IMR-90 (cell line): Measurements from ENCODE around the gene TEX101. TPM values are rescaled to one million over a fixed set of nuclear protein-coding genes. Genes with fewer than 3 reads are reported as not detected.

ENCODE experiments used
- ATAC-seq: fragments of 200-7000 bp; cut with Tn5 transposase; 2 replicates; pipeline ENCODE4 v1.9.1; 2020; ENCODE audit warnings: low read depth, mild to moderate bottlenecking, moderate library complexity
- BruUV-seq: library from RNA; stranded (reverse); fragments of 400-500 nt; replicated peaks from 2 replicates; lab custom pipeline; 2021; lab: Mats Ljungman, UMichigan
- CTCF ChIA-PET: fragments of 300-600 bp; formaldehyde crosslinking; extraction: SDS; loops from one replicate; lab custom pipeline; 2021; ENCODE audit warnings: antibody characterized with exemption; lab: Yijun Ruan, JAX
- POLR2A ChIA-PET: fragments of 300-600 bp; sonication (Branson Sonifier 250); formaldehyde crosslinking; loops from one replicate; lab custom pipeline; 2022; ENCODE audit warnings: antibody characterized with exemption; ENCODE audit not compliant: unreplicated experiment; lab: Charles Lee
- DNase-seq: peaks from one replicate; pipeline ENCODE4 v3.0.0; 2013
- H2AFZ ChIP-seq: replicated peaks from 2 replicates; pipeline ENCODE3; 2013; ENCODE audit warnings: low read length, mild to moderate bottlenecking; ENCODE audit not compliant: poor library complexity
- H2AK5ac ChIP-seq: 2 replicates; pipeline ENCODE4 v1.6.1; 2013; ENCODE audit warnings: low read depth, low read length, inconsistent platforms
- H2AK9ac ChIP-seq: replicated peaks from 2 replicates; pipeline ENCODE3; 2013; ENCODE audit warnings: mild to moderate bottlenecking, low read depth, low read length, moderate library complexity; ENCODE audit not compliant: poor library complexity
- H2BK120ac ChIP-seq: 2 replicates; pipeline ENCODE4 v1.6.1; 2013; ENCODE audit warnings: low read depth, low read length, inconsistent platforms
- H2BK15ac ChIP-seq: 3 replicates; pipeline ENCODE4 v1.6.1; 2013; ENCODE audit warnings: low read depth, low read length, inconsistent platforms
- H2BK20ac ChIP-seq: 2 replicates; pipeline ENCODE4 v1.6.1; 2013; ENCODE audit warnings: low read depth, mild to moderate bottlenecking, inconsistent platforms, low read length, moderate library complexity
- H2BK5ac ChIP-seq: 2 replicates; pipeline ENCODE4 v1.6.1; 2013; ENCODE audit warnings: mild to moderate bottlenecking, low read depth, low read length, inconsistent platforms; ENCODE audit not compliant: poor library complexity, severe bottlenecking
- H3K14ac ChIP-seq: replicated peaks from 2 replicates; pipeline ENCODE4 v1.6.1; 2013; ENCODE audit warnings: low read depth, low read length, inconsistent platforms
- H3K18ac ChIP-seq: 2 replicates; pipeline ENCODE4 v1.6.1; 2013; ENCODE audit warnings: low read depth, low read length, control low read depth
- H3K23ac ChIP-seq: 2 replicates; pipeline ENCODE4 v1.6.1; 2013; ENCODE audit warnings: low read depth, low read length, inconsistent platforms
- H3K27ac ChIP-seq: 2 replicates; pipeline ENCODE4 v1.5.1; 2013; ENCODE audit warnings: mild to moderate bottlenecking, control low read depth, low read length; ENCODE audit not compliant: insufficient read depth
- H3K27me3 ChIP-seq: 2 replicates; pipeline ENCODE4 v1.6.1; 2013; ENCODE audit warnings: low read length; ENCODE audit not compliant: control insufficient read depth, insufficient read depth
- H3K36me3 ChIP-seq: 2 replicates; pipeline ENCODE4 v1.6.1; 2013; ENCODE audit warnings: low read length, mixed read lengths; ENCODE audit not compliant: control insufficient read depth, insufficient read depth
- H3K4ac ChIP-seq: 2 replicates; pipeline ENCODE4 v1.6.1; 2013; ENCODE audit warnings: low read depth, low read length, inconsistent platforms
- H3K4me1 ChIP-seq: 2 replicates; pipeline ENCODE4 v1.6.1; 2013; ENCODE audit warnings: low read length, mixed read lengths; ENCODE audit not compliant: control insufficient read depth, insufficient read depth
- H3K4me2 ChIP-seq: 2 replicates; pipeline ENCODE4 v1.6.1; 2013; ENCODE audit warnings: low read depth, mild to moderate bottlenecking, control low read depth, low read length, moderate library complexity
- H3K4me3 ChIP-seq: 2 replicates; pipeline ENCODE4 v1.5.1; 2013; ENCODE audit warnings: low read depth, mild to moderate bottlenecking, control low read depth, low read length, moderate library complexity; ENCODE audit not compliant: insufficient read depth
- H3K56ac ChIP-seq: 2 replicates; pipeline ENCODE4 v1.6.1; 2013; ENCODE audit warnings: low read length, inconsistent platforms; ENCODE audit not compliant: insufficient read depth; ENCODE audit errors: extremely low read depth
- H3K79me1 ChIP-seq, 2 experiments: 2 replicates each; pipeline ENCODE4 v1.6.1; 2013; ENCODE audit warnings: low read length in 2 of 2, inconsistent platforms in 1 of 2, low read depth in 1 of 2
- H3K9ac ChIP-seq: 2 replicates; pipeline ENCODE4 v1.6.1; 2013; ENCODE audit warnings: low read depth, low read length, control low read depth
- H3K9me1 ChIP-seq: 2 replicates; pipeline ENCODE4 v1.6.1; 2013; ENCODE audit warnings: low read length, inconsistent platforms; ENCODE audit not compliant: insufficient read depth
- H3K9me3 ChIP-seq: 2 replicates; pipeline ENCODE4 v1.6.1; 2013; ENCODE audit warnings: low read length; ENCODE audit not compliant: control insufficient read depth, insufficient read depth
- H4K20me1 ChIP-seq: 2 replicates; pipeline ENCODE4 v1.6.1; 2013; ENCODE audit warnings: low read length, inconsistent platforms; ENCODE audit not compliant: insufficient read depth
- H4K5ac ChIP-seq: 2 replicates; pipeline ENCODE4 v1.6.1; 2013; ENCODE audit warnings: mild to moderate bottlenecking, low read depth, low read length, control low read depth
- H4K8ac ChIP-seq, 2 experiments: 2 replicates each; pipeline ENCODE4 v1.6.1; 2013; ENCODE audit warnings: low read depth in 2 of 2, low read length in 2 of 2, control low read depth in 1 of 2, inconsistent platforms in 1 of 2
- H4K91ac ChIP-seq: 2 replicates; pipeline ENCODE4 v1.6.1; 2013; ENCODE audit warnings: low read depth, low read length, inconsistent platforms; ENCODE audit not compliant: insufficient read depth
- BHLHE40 ChIP-seq: fragments of 150-350 bp; IDR thresholded peaks from 2 replicates; pipeline ENCODE4 v1.6.1; 2016; ENCODE audit warnings: mild to moderate bottlenecking, low read depth, low read length
- CEBPB ChIP-seq: IDR thresholded peaks from 2 replicates; pipeline ENCODE4 v1.6.1; 2012; ENCODE audit warnings: low read depth, low read length, improper control_type of control experiment
- CHD1 ChIP-seq: IDR thresholded peaks from 2 replicates; pipeline ENCODE4 v1.6.1; 2012; ENCODE audit warnings: low read depth, low read length, improper control_type of control experiment
- CTCF ChIP-seq: conservative IDR thresholded peaks from 2 replicates; pipeline ENCODE4 v1.5.1; 2012; ENCODE audit warnings: mild to moderate bottlenecking, low read depth, low read length, improper control_type of control experiment
- ELK1 ChIP-seq: fragments of 150-350 bp; IDR thresholded peaks from 2 replicates; pipeline ENCODE4 v1.6.1; 2016; ENCODE audit warnings: low read depth, mild to moderate bottlenecking, low read length, moderate library complexity, borderline replicate concordance
- FOS ChIP-seq: fragments of 150-350 bp; IDR thresholded peaks from 2 replicates; pipeline ENCODE4 v1.6.1; 2016; ENCODE audit warnings: low read depth, low read length
- MAZ ChIP-seq: IDR thresholded peaks from 2 replicates; pipeline ENCODE4 v1.6.1; 2012; ENCODE audit warnings: low read depth, mild to moderate bottlenecking, low read length, improper control_type of control experiment, moderate library complexity, borderline replicate concordance
- MXI1 ChIP-seq: IDR thresholded peaks from 2 replicates; pipeline ENCODE4 v1.6.1; 2012; ENCODE audit warnings: low read depth, mild to moderate bottlenecking, low read length, moderate library complexity, borderline replicate concordance
- NFE2L2 ChIP-seq: fragments of 150-350 bp; IDR thresholded peaks from 2 replicates; pipeline ENCODE4 v1.6.1; 2016; ENCODE audit warnings: low read depth, mild to moderate bottlenecking, low read length
- POLR2A ChIP-seq: IDR thresholded peaks from 2 replicates; pipeline ENCODE4 v1.6.1; 2012; ENCODE audit warnings: mild to moderate bottlenecking, low read depth, low read length
- RAD21 ChIP-seq: IDR thresholded peaks from 2 replicates; pipeline ENCODE4 v1.6.1; 2012; ENCODE audit warnings: low read length, improper control_type of control experiment
- RFX5 ChIP-seq: IDR thresholded peaks from 2 replicates; pipeline ENCODE4 v1.8.0; 2012; ENCODE audit warnings: low read depth, mild to moderate bottlenecking, low read length, moderate library complexity
- SMC3 ChIP-seq: fragments of 150-350 bp; IDR thresholded peaks from 2 replicates; pipeline ENCODE4 v1.6.1; 2016; ENCODE audit warnings: low read depth, mild to moderate bottlenecking, antibody characterized with exemption, low read length, moderate library complexity
- USF2 ChIP-seq: fragments of 150-350 bp; IDR thresholded peaks from 2 replicates; pipeline ENCODE4 v1.6.1; 2017; ENCODE audit warnings: mild to moderate bottlenecking, antibody characterized with exemption, low read length, low read depth
- WGBS, 2 experiments: methylation state at CpG; one replicate each; pipeline versions ENCODE4 v1.1.5 to v1.1.7; 2013; ENCODE audit warnings: missing lambda C conversion rate in 2 of 2; ENCODE audit not compliant: insufficient read length in 1 of 2; ENCODE audit errors: extremely low coverage in 2 of 2; 5-methylcytosine and 5-hydroxymethylcytosine counted together
- dilution Hi-C: fragments of 300-500 bp; cut with HindIII; formaldehyde crosslinking; loops from one replicate; pipeline ENCODE4 v1.14.3; 2018; ENCODE audit warnings: low sequenced_read_pairs; ENCODE audit not compliant: unreplicated experiment
- in situ Hi-C: fragments of 300-500 bp; cut with MboI; formaldehyde crosslinking; loops from 3 replicates; pipeline ENCODE4 v1.14.3; 2019; ENCODE audit warnings: low sequenced_read_pairs, inconsistent platforms, mixed read lengths
- intact Hi-C: fragments of 100-400 bp; cut with micrococcal nuclease; formaldehyde crosslinking; loops from 2 replicates; pipeline ENCODE4 v1.10.0; 2022
- polyA plus RNA-seq, 3 experiments: library from polyadenylated mRNA; depleted of rRNA; stranded (reverse); fragments of >200 nt; gene quantifications; 2 replicates each; pipeline ENCODE4 v1.2.3, GENCODE V29; 2012; ENCODE audit warnings: low replicate concordance in 1 of 3
- total RNA-seq: library from RNA; depleted of rRNA; stranded (reverse); fragments of >200 nt; gene quantifications from 2 replicates; pipeline ENCODE4 v1.2.3, GENCODE V29; 2012

TEX101 gene
- total and polyA plus RNA-seq, 2 of the 4 experiments (the other 2 are of a cell fraction): not detected

- DNase-seq (no peak), ATAC-seq (peak; percentile 60)
- Histone ChIP-seq H2BK15ac (no peak overlapping the region), H3K9me1 (no peaks in the 10 kb centered on the region), H4K20me1 (no peaks in the 10 kb centered on the region), H3K9me3 (peaks cover 6% of the 10 kb centered on the region), H2BK5ac (no peak overlapping the region), H3K9ac (no peak overlapping the region), H2BK20ac (peak overlapping the region; percentile 29; the same call in 1 of the 2 replicates), H2AFZ (no peak overlapping the region), H2AK5ac (no peak overlapping the region), H3K27me3 (peaks cover 2% of the 10 kb centered on the region; the same call in 1 of the 2 replicates), H3K4ac (no peak overlapping the region), H3K14ac (no peak overlapping the region), H2AK9ac (no peak overlapping the region), H3K4me3 (no peak overlapping the region), H4K91ac (no peak overlapping the region), H3K4me1 (0 out of 2 replicates have a peak, but pooled peaks cover 2% of the 10 kb centered on the region), H3K4me2 (no peak overlapping the region; the same call in 1 of the 2 replicates), H3K56ac (no peak overlapping the region), H3K79me1 (no peaks in the 10 kb centered on the region), H2BK120ac (peak overlapping the region; percentile 30; the same call in 1 of the 2 replicates), H3K27ac (no peak overlapping the region), H4K5ac (no peak overlapping the region), H3K36me3 (no peaks in the 10 kb centered on the region), H4K8ac (no peak overlapping the region), H3K18ac (no peak overlapping the region), H3K23ac (peak overlapping the region; percentile 42; the same call in 1 of the 2 replicates)
- ChIA-PET POLR2A (no interaction called here), CTCF (interaction anchor here (0.6 to 1.5 kb wide), 2 partner anchors 9 to 640 kb away, joined by 3 to 5 read pairs; no protein-coding TSS in a partner anchor)
- intact Hi-C loops: no loop called here
- in situ Hi-C loops: no loop called here
- 73% methylated on average over 3 of the region's 10 CpGs; no CpG with 5 or more reads in 1 of the 2 experiments for WGBS, 2 experiments
- BruUV-seq: no TSS peak
- dilution Hi-C loops: no loop called here
- TF ChIP-seq SMC3 (no peak), NFE2L2 (no peak), POLR2A (no peak), CTCF (no peak), RAD21 (no peak), MAZ (no peak), FOS (no peak), CHD1 (no peak), BHLHE40 (no peak), USF2 (no peak), CEBPB (no peak), ELK1 (no peak), MXI1 (no peak), RFX5 (no peak)
These were observed 40.8 kb downstream of the TEX101 start for GRCh38 chr19:43455321-43456113.
